HT-29 (cell line): ENCODE results near the gene BCAS4. TPM values are rescaled to one million over a fixed set of nuclear protein-coding genes. Genes with fewer than 3 reads are reported as not detected.
"Not testable (repeated sequence)": the region's sequence is repeated elsewhere in the genome, so short reads cannot be mapped to it uniquely, and the experiment has no call there.

Experiments used
- DNase-seq: peaks from one replicate; pipeline ENCODE4 v3.0.0-alpha.2; 2015; ENCODE audit warnings: low spot score
- total RNA-seq: library from RNA; depleted of rRNA; stranded (reverse); fragments of >200 nt; shearing (Covaris generic); gene quantifications from 2 replicates; pipeline ENCODE4 v1.2.3, GENCODE V29; 2014

Gene BCAS4
- total RNA-seq, 1 experiment from 2014 or later = 14.8 TPM

DNA sequence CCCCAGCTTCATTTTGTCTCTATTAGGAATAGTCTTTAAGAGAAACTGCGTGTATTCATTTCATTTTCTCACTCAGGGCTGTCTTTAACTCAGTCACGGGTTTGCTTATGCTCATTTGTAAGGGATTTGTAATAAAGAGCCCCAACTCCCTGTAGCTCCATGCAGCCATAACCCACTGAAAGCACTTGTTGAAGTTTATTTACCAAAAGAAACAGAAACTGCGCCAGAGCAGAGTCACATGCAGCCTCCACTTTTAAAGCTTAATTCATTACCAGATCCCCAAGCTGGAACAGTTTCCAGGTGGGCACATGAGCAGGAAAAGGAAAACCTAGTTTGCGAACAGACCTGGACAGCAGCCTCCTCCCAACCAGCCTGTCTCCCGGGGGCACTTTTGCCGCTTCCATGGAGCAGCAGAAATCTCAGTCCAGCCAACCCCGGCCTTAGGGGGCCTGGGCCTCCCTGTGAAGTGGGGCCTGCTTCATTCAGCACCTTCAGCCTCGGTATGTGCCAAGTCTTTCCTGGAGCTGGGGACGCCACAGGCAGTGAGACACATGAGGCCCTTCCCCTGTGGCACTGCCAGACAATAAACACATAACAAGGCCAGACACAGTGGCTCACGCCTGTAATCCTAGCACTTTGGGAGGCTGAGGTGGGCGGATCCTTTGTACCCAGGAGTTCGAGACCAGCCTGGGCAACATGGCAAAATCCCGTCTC lies 4.5 kb downstream of the BCAS4 start:
- no peak for DNase-seq

GRCh38 chr20:50799890-50800550 lies 5.2 kb downstream of the BCAS4 start:
- DNase-seq = no peak

DNA sequence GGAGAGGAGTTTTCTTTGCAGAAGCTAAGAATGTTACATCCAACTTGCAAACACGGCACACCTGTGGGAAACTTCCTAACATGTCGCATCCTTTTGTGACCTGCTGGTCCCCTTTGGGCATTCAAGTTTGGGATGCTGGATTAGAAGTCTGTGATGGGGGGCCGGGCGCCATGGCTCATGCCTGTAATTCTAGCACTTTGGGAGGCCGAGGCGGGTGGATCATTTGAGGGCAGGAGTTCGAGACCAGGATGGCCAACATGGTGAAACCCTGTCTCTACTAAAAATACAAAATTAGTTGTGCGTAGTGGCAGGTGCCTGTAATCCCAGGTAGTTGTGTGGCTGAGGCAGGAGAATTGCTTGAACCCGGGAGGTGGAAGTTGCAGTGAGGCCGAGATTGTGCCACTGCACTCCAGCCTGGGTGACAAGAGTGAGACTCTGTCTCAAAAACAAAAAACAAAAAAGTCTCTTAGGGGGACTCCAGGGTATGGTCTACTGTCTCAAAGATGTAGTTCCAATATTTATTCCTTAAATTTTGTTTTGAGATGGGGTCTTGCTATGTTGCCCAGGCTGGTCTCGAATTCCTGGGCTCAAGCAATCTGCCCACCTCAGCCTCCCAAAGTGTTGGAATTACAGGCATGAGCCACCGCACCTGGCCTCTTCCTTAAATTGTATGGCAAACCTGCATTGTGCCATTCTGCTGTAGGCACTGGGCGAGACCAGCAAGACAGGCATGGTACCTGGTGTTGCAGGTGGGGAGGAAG lies 6.3 kb downstream of the BCAS4 start:
- not testable (repeated sequence) for DNase-seq

GRCh38 chr20:50801747-50802125 lies 6.9 kb downstream of the BCAS4 start:
- no peak for DNase-seq

GRCh38 chr20:50802289-50802688 lies 7.4 kb downstream of the BCAS4 start:
- DNase-seq = no peak

GRCh38 chr20:50804437-50805348 lies 9.8 kb downstream of the BCAS4 start:
- no peak for DNase-seq

GRCh38 chr20:50805349-50805684 lies 10.5 kb downstream of the BCAS4 start:
- DNase-seq = no peak

DNA sequence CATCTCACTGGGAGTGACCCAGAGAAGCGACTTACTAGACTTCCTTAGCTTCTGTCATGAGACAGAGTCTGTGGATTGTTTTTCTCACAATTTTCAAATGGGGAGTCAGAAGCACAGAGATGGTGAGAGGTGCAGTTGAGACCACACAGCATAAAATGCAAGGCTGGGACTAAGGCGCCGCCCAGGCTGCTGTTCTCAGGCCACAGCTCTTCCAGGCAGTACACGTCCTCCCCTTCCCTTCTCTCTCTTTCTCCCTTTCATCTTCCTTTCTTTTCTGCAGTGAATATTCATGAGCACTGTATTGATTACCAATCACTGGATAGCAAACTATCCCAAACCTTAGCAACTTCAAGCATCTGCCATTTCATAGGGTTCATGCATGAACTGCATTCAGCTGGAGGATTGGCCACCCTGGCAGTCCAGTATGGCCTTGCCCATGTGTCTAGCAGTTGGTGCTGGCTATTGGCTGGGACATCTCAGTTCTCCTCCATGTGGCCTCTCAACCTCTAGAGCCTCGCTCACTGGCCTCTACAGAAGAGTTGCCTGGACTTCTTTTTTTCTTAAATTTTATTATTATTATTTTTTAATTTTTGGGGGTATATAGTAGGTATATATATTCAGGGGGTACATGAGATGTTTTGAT lies 11.4 kb downstream of the BCAS4 start:
- no peak for DNase-seq

DNA sequence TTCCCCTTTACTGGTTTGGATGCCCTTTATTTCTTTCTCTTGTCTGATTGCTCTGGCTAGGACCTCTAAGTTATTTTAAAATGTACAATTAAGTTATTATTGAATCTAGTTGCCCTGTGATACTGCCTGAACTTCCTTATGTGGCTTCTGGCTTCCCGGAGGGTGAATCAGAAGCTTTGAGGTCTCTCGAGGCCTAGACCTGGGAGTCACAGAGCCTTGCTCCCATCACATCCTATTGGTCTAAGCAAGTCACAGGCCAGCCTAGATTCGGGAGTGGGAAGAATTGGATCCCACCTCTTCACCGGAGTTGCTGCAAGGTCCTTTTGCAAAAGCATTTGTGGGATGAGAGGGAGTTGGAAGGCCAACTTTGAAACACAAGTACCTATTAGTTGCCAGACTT lies 15.2 kb downstream of the BCAS4 start:
- DNase-seq = no peak

DNA sequence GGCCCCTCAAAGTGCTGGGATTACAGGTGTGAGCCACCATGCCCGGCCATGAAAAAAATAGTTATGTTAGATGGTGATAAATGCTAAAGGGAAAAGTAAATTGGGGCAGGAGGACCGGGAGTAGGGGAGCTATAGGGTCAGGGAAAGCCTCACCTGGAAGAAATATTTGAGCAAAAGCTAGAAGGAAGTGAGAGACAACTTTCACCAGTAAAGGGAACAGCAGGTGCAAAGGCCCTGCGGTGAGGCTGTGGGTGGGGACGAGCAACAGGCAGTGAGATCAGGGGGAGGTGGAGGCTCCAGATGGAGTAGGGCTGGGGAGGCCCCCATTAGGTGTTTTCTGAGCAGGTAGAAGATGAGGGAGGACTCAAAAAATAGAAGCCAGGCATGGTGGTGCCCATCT lies 16.0 kb downstream of the BCAS4 start:
- DNase-seq = no peak

GRCh38 chr20:50813101-50813643 lies 18.3 kb downstream of the BCAS4 start:
- DNase-seq = no peak

- no peak for DNase-seq
Observed at GRCh38 chr20:50813801-50814200, 18.9 kb downstream of the BCAS4 start.

- no peak for DNase-seq
Observed at GRCh38 chr20:50814438-50815161, 19.7 kb downstream of the BCAS4 start.

- no peak for DNase-seq
Observed at GRCh38 chr20:50815162-50815989, 20.5 kb downstream of the BCAS4 start.

- no peak for DNase-seq
Observed at GRCh38 chr20:50817776-50818172, 22.9 kb downstream of the BCAS4 start.

- DNase-seq = no peak
Observed at GRCh38 chr20:50819349-50819748, 24.5 kb downstream of the BCAS4 start.

GRCh38 chr20:50820515-50821256 lies 25.8 kb downstream of the BCAS4 start:
- no peak for DNase-seq

DNA sequence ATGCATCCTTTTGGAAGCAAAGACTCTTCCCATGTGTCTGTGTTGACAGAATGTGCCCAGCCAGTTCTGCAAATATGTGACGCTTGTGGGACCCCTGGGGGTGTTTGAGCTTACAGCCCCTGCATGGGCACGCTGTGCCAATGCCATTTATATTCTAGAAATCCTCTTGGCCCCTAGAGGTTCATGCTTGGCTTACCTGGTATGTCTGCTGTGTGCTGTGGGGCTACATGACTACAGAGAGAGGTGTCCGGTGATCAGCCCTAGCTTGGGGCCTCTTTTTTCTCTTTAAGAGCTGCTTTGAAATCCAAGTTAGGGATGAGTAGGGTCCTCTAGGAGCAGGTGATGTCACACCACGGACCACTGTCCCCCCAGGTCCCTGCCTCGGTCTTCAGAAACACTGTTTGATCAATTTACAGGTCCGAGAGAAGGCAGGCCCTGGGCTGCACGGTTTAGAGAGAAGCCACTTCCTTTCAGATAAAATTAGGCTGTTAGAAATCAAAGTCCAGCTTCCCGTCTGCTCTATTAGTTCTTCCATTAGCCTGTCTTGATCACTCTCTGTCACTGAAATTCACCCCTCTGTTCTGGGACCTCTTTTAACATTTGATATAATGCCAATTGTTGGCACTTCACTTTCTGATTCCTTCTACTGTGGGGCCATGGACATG lies 26.5 kb downstream of the BCAS4 start:
- no peak for DNase-seq
